Glutamatergic neuron (in vitro differentiated cells): ENCODE results near the gene MLH1. TPM values are rescaled to one million over a fixed set of nuclear protein-coding genes. Genes with fewer than 3 reads are reported as not detected.
A peak's percentile ranks its signal among the peaks of the same experiment; 100 is the strongest.

Source experiments
- DNase-seq: peaks from one replicate; pipeline ENCODE4 v3.0.0; 2022
- H3K27ac Mint-ChIP-seq: one replicate; pipeline ENCODE4 v1.8.0; 2020; ENCODE audit warnings: mild to moderate bottlenecking, mixed read lengths, inconsistent platforms; ENCODE audit not compliant: unreplicated experiment
- H3K27me3 Mint-ChIP-seq: one replicate; pipeline ENCODE4 v1.8.0; 2020; ENCODE audit warnings: mild to moderate bottlenecking, moderate library complexity, mixed read lengths, inconsistent platforms; ENCODE audit not compliant: unreplicated experiment
- H3K36me3 Mint-ChIP-seq: one replicate; pipeline ENCODE4 v1.8.0; 2020; ENCODE audit warnings: mild to moderate bottlenecking, mixed read lengths, inconsistent platforms; ENCODE audit not compliant: unreplicated experiment
- H3K4me1 Mint-ChIP-seq: one replicate; pipeline ENCODE4 v1.8.0; 2020; ENCODE audit warnings: mild to moderate bottlenecking, low read depth, mixed read lengths, inconsistent platforms; ENCODE audit not compliant: unreplicated experiment
- H3K4me3 Mint-ChIP-seq: one replicate; pipeline ENCODE4 v1.8.0; 2020; ENCODE audit warnings: mild to moderate bottlenecking, mixed read lengths, inconsistent platforms; ENCODE audit not compliant: unreplicated experiment
- H3K9me3 Mint-ChIP-seq: one replicate; pipeline ENCODE4 v1.8.0; 2020; ENCODE audit warnings: mild to moderate bottlenecking, moderate library complexity, mixed read lengths, inconsistent platforms; ENCODE audit not compliant: unreplicated experiment
- total RNA-seq: library from RNA; stranded (reverse); fragmentation: NEBNext Ultra II Directional; extraction: Animal tissue kit (Norgen Biotek cat#: 25700); gene quantifications from one replicate; pipeline ENCODE4 v1.2.1, GENCODE V29; 2021; ENCODE audit not compliant: unreplicated experiment
- TF ChIP-seq, protein P1 (sequence below): fragments of 200-600 bp; sonication (generic); IDR thresholded peaks from one replicate; pipeline ENCODE4 v1.5.0; 2021; ENCODE audit not compliant: partially characterized antibody, unreplicated experiment

The MLH1 gene
- total RNA-seq, 1 donor from 2014 or later: 30.4 TPM

DNA sequence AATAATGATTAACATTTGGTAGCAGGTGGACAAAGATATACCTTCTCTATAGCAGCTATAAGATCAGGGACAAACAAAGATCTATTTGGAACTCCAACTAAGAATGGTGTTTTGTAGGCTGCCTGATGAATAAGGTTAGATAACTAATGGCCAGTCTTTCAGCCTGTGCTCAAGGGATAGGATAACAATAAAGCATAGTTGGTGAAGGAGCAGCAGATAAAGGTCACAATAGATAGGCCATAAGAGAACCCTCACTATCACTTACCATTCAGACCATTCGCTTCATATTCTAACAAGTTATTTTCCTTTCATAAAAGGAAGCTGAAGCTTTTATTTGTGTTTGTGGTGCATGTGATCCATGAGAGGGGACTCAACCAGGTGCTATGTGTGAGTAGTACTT lies 20.2 kb upstream of the MLH1 start:
- Mint-ChIP-seq H3K36me3 (no peaks in the 10 kb centered on the region), H3K4me1 (peaks cover 7% of the 10 kb centered on the region), H3K27me3 (peaks cover 2% of the 10 kb centered on the region), H3K4me3 (no peak overlapping the region), H3K9me3 (no peaks in the 10 kb centered on the region), H3K27ac (no peak overlapping the region)
- TF ChIP-seq, protein P1, sequence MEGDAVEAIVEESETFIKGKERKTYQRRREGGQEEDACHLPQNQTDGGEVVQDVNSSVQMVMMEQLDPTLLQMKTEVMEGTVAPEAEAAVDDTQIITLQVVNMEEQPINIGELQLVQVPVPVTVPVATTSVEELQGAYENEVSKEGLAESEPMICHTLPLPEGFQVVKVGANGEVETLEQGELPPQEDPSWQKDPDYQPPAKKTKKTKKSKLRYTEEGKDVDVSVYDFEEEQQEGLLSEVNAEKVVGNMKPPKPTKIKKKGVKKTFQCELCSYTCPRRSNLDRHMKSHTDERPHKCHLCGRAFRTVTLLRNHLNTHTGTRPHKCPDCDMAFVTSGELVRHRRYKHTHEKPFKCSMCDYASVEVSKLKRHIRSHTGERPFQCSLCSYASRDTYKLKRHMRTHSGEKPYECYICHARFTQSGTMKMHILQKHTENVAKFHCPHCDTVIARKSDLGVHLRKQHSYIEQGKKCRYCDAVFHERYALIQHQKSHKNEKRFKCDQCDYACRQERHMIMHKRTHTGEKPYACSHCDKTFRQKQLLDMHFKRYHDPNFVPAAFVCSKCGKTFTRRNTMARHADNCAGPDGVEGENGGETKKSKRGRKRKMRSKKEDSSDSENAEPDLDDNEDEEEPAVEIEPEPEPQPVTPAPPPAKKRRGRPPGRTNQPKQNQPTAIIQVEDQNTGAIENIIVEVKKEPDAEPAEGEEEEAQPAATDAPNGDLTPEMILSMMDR: no peak
- DNase-seq: no peak

DNA sequence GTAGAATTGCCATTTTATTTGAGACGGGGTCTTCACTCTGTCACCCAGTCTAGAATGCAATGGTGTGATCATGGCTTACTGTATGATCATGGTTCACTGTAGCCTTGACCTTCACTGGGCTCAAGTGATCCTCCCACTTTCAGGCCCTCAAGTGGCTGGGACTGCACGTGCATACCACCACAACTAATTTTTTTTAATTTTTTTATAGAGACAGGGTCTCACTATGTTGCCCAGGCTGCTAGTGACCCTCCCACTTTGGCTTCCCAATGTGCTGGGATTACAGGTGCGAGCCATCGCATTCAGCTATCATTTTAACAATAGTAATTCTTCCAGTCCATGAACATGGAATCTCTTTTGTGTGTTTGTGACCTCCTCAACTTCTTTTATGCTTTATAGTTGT lies 12.3 kb upstream of the MLH1 start:
- H3K27ac Mint-ChIP-seq: no peak overlapping the region
- no peaks in the 10 kb centered on the region for H3K4me1 Mint-ChIP-seq
- no peak for DNase-seq
- no peaks in the 10 kb centered on the region for H3K27me3 Mint-ChIP-seq
- no peaks in the 10 kb centered on the region for H3K9me3 Mint-ChIP-seq
- TF ChIP-seq, protein P1: no peak
- H3K4me3 Mint-ChIP-seq: no peak overlapping the region
- peaks cover 27% of the 10 kb centered on the region for H3K36me3 Mint-ChIP-seq

DNA sequence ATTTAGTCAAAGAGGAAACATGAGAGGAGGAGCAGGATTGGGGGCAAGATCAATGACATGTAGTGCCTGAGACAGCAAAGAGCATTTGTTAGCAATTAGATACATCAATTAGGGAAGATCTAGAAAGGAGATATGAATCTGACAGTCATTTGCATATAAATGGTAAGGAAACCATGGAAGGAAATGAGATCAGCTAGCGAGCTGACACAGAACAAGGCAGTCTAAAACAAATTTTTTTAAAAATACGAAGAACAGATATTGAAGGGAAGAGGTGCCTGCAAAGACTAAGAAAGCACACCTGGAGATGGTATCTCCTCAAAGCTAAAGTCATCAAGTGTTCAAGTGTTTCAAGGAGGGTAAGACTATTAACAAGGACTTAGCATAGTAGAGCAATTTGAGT lies 5.0 kb upstream of the MLH1 start:
- Mint-ChIP-seq H3K4me1 (peaks cover 27% of the 10 kb centered on the region), H3K4me3 (peak overlapping the region; percentile 47), H3K9me3 (peaks cover 2% of the 10 kb centered on the region), H3K36me3 (peaks cover 4% of the 10 kb centered on the region), H3K27me3 (no peaks in the 10 kb centered on the region), H3K27ac (no peak overlapping the region)
- no peak for DNase-seq
- TF ChIP-seq, protein P1: no peak

DNA sequence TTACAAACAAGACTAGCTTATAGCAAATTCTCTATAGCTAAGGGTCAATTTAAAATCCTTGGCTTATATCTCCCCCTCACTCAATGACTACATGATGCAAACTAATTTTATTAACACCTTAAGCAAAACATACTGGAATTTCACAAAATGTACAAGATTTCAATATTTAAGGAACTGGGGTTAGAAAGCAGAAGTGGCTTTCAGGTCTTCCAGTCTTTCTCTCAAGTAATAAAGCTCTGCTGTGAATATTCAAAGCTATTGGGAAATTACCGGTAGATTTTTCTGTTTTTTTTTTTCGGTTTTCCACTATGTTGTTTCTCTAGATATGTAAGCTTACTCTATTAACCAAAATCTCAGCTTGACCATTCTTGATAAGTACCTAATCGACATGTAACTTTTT lies 4.3 kb upstream of the MLH1 start:
- peaks cover 2% of the 10 kb centered on the region for H3K9me3 Mint-ChIP-seq
- peaks cover 27% of the 10 kb centered on the region for H3K4me1 Mint-ChIP-seq
- no peak for DNase-seq
- peaks cover 4% of the 10 kb centered on the region for H3K36me3 Mint-ChIP-seq
- H3K4me3 Mint-ChIP-seq: peak overlapping the region; percentile 63
- TF ChIP-seq, protein P1: no peak
- no peak overlapping the region for H3K27ac Mint-ChIP-seq
- no peaks in the 10 kb centered on the region for H3K27me3 Mint-ChIP-seq

GRCh38 chr3:36989568-36989967 lies 3.8 kb upstream of the MLH1 start:
- no peak for DNase-seq
- no peak overlapping the region for H3K27ac Mint-ChIP-seq
- no peaks in the 10 kb centered on the region for H3K27me3 Mint-ChIP-seq
- peaks cover 27% of the 10 kb centered on the region for H3K4me1 Mint-ChIP-seq
- H3K9me3 Mint-ChIP-seq: peaks cover 2% of the 10 kb centered on the region
- TF ChIP-seq, protein P1: no peak
- peak overlapping the region; percentile 63 for H3K4me3 Mint-ChIP-seq
- no peaks in the 10 kb centered on the region for H3K36me3 Mint-ChIP-seq
